ENCODE results near the gene MPPE1.
"Not testable (repeated sequence)": the region's sequence is repeated elsewhere in the genome, so short reads cannot be mapped to it uniquely, and the experiment has no call there.

MPPE1 gene

GRCh38 chr18:11923450-11923849 is 15.3 kb upstream of the MPPE1 start:
- no peak for DNase-seq

DNA sequence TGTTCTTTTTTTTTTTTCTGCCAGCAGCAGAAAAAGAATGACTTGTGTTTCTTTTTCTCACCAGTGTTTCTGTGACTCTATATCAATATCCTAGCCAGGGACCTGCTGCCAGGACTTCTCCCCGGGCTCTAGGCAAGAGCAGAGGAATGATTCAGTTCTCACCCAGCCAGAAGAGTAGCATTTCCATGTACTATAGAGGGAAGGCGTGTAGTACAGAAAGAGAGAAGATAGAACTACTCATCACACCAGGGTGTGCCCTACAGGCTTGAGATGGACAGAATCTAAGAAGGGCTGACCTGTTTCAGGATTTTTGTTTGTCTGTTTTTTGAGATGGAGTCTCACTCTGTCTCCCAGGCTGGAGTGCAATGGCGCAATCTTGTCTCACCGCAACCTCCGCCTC is 11.4 kb upstream of the MPPE1 start:
- DNase-seq = not testable (repeated sequence)

- not testable (repeated sequence) for DNase-seq
These were observed 8.8 kb upstream of the MPPE1 start for GRCh38 chr18:11916880-11917279.

GRCh38 chr18:11909591-11910026 is 1.5 kb upstream of the MPPE1 start:
- no peak for DNase-seq

DNA sequence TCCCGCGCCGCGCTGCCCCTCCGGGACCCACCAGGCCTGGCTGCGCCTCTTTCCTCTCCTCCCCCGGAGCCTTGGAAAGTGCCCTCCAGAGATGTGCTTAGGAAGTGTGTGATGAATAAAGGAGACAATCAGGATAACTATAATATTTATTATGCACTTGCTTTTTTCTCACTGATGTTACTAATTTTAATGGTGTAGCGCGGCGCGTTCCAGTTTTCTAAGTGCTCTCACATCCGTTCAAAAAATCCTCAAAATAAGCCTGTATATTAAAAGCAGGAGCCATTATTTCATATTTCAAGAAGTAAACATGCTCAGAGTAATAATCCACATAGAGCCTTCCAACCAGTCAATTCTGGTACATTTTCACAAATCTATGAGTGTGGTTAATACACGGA is 941 bp upstream of the MPPE1 start:
- no peak for DNase-seq

DNA sequence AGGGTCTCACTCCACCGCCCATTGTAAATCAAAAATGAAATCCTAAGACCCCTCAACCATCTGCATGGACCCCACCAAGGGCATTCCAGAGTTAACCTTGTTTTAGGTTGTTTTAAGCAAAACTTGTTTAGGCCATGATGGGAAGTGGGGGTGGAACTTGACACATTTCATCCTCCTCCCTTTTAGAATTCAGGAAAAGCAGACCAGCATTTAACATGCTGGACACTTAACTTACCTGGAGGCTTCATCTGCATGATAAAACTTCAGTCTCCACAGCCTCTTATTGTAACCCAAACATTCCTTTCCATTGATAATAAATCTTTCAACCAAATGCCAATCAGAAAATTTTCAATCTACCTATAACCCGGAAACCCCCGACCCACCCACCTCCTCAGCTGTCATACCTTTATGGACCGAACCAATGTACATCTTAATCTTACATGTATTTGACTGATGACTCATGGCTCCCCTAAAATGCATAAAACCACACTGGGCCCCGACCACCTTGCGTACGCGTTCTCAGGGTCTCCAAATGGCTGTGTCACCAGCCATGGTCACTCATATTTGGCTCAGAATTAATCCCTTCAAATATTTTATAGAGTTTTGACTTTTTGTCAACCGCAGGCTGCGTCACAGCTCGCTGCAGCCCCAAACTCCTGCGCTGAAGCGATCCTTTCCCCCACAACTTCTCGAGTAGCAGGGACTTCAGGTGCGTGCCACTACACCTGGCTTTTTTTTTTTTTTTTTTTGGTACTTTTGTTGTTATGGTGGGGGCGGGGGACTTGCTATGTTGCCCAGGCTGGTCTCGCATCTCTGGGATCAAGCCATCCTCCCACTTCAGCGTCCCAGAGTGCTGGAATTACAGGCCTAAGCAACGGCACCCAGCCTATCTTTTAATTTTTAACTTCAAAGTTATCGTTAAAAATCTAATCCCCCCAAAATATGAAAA is 917 bp downstream of the MPPE1 start:
- DNase-seq = no peak

- no peak for DNase-seq
These were observed 1.9 kb downstream of the MPPE1 start for GRCh38 chr18:11906176-11906575.

DNA sequence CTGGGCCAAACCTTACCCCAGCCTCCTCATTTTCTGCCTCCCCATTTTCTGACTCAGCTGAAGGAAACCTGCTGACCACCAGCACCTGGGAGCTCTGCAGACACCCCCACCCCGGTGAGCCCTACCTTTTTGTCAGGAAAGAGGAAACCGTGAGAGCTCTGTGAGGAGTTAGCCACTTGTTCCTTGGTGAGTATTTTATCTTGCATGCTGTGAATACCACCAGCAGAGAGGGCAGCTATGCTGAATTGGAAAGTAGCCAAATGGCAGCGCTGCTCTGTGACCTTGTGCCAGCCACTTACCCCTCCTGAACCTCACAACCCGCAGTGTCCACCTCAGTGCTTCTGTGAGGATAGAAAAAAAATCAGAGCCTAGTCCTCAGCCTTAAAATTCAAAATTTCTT is 2.5 kb downstream of the MPPE1 start:
- DNase-seq = no peak

GRCh38 chr18:11902522-11903292 is 5.4 kb downstream of the MPPE1 start:
- no peak for DNase-seq

- DNase-seq = no peak
These were observed 6.2 kb downstream of the MPPE1 start for GRCh38 chr18:11901826-11902438.

DNA sequence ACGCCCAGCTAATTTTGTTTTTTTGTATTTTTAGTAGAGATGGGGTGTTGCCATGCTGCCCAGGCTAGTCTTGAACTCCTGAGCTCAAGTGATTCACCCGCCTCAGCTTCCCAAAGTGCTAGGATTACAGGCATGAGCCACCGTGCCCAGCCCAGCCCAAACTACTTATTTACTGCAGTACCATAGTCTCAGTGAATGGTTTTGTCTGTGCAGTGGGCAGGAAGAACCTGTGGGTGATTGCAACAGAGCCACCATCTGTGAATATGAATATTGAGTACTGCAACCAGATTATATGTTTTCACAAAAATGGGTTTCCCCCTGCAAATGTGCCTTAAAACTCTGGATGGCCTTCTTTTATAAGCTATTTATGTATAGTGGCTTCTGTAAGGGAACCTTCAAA is 9.1 kb downstream of the MPPE1 start:
- no peak for DNase-seq

DNA sequence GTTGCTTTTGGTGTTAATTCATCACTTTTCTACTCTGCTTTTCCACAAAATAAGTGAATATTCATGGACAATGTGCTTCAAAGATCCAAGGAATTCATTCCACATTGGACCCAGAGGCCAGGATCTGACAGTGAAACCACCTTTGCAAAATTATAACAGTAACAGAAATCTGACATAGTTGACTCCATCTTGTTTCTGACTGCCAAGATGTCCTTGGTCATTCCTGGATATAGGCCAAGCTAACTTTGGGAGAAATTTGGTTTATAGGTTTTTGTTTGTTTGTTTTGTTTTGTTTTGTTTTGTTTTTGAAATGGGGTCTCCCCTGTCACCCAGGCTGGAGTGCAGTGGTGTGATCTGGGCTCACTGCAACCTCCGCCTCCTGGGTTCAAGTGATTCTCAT is 10.3 kb downstream of the MPPE1 start:
- no peak for DNase-seq

DNA sequence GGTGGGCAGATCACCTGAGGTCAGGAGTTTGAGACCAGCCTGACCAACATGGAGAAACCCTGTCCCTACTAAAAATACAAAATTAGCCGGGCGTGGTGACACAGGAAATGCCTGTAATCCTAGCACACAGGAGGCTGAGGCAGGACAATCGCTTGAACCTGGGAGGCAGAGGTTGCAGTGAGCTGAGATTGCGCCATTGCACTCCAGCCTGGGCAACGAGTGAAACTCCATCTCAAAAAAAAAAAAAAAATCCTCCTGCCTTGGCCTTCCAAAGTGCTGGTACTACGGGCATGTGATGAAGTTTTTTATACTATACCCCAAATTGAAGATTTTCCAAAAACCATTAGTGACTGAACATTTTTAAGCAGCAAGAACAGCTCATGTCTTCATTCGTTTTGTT is 15.7 kb downstream of the MPPE1 start:
- not testable (repeated sequence) for DNase-seq

DNA sequence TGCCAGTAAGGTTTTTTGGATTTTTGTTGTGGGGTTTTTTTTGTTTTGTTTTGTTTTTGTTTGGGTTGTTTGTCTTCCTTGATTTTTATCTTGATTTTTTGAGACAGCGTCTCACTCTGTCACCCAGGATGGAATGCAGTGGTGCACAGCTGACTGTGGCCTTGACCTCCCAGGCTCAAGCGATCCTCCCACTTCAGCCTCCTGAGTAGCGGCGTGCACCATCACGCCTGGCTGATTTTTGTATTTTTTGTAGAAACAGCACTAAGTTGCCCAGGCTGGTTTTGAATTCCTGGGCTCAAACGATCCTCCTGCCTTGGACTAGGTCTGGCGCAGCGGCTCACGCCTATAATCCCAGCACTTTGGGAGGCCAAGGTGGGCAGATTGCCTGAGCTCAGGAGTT is 16.4 kb downstream of the MPPE1 start:
- no peak for DNase-seq

GRCh38 chr18:11889284-11889683 is 18.8 kb downstream of the MPPE1 start:
- no peak for DNase-seq

GRCh38 chr18:11888726-11889125 is 19.4 kb downstream of the MPPE1 start:
- no peak for DNase-seq

- no peak for DNase-seq
These were observed 20.6 kb downstream of the MPPE1 start for GRCh38 chr18:11887328-11888128.

GRCh38 chr18:11886577-11887110 is 21.5 kb downstream of the MPPE1 start:
- no peak for DNase-seq

GRCh38 chr18:11885278-11885947 is 22.7 kb downstream of the MPPE1 start:
- DNase-seq = no peak

- DNase-seq = no peak
These were observed 23.6 kb downstream of the MPPE1 start for GRCh38 chr18:11884396-11885030.

DNA sequence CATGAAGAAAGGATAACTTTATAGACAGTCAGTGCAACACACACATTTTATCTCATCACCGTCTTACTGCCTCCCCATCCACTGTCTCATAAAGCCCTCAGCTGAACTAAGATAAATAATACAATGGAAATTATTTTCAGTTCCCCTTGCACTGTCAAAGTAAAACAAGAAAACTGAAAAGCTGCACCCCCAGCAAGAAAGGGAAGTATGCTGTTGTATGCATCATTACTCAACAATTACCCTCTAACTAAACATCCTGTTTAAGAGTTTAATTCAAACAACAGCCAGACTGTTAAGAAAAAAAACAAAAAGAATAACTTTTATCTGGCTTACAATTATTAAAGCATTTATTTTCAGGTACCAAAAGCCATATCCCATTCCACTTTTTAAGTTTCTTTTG is 25.0 kb downstream of the MPPE1 start:
- no peak for DNase-seq

All from NCI-H1436 (cell line).